Fibroblast of mammary gland (primary cell): ENCODE results near the gene ZNF2.
"Not testable (repeated sequence)": the region's sequence is repeated elsewhere in the genome, so short reads cannot be mapped to it uniquely, and the experiment has no call there.

Experiments used
- DNase-seq: peaks from one replicate; pipeline ENCODE4 v3.0.0-alpha.2; 2010; ENCODE audit warnings: low read depth
- H3K4me3 ChIP-seq: 2 replicates; pipeline ENCODE4 v1.5.1; 2011; ENCODE audit warnings: low read depth, mild to moderate bottlenecking, low read length, moderate library complexity; ENCODE audit not compliant: control insufficient read depth
- TF ChIP-seq, protein P1 (sequence below): conservative IDR thresholded peaks from 2 replicates; pipeline ENCODE4 v1.5.1; 2011; ENCODE audit warnings: low read depth, low read length, inconsistent platforms; ENCODE audit not compliant: control insufficient read depth, insufficient read depth

ZNF2 gene

DNA sequence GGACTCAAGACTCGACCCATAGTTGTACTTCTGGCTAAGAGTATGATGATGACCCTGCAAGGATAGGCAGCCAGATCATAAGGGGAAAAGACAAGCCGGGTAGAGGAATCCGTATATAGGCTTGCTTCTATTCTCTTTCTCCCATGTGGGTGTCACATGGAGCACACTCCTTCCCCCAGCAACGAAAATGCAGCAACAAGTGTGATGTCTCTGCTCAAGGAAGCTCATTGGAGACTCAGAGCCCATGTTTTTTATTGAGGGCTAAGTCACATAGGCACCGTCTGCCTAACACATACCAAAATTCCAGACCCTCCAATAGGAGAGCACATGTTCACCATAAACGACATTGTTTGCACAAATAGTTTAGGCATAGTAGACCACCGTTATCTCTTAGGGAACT lies 6.3 kb downstream of the ZNF2 start:
- no peak for DNase-seq
- no peak overlapping the region for H3K4me3 ChIP-seq
- TF ChIP-seq, protein P1, sequence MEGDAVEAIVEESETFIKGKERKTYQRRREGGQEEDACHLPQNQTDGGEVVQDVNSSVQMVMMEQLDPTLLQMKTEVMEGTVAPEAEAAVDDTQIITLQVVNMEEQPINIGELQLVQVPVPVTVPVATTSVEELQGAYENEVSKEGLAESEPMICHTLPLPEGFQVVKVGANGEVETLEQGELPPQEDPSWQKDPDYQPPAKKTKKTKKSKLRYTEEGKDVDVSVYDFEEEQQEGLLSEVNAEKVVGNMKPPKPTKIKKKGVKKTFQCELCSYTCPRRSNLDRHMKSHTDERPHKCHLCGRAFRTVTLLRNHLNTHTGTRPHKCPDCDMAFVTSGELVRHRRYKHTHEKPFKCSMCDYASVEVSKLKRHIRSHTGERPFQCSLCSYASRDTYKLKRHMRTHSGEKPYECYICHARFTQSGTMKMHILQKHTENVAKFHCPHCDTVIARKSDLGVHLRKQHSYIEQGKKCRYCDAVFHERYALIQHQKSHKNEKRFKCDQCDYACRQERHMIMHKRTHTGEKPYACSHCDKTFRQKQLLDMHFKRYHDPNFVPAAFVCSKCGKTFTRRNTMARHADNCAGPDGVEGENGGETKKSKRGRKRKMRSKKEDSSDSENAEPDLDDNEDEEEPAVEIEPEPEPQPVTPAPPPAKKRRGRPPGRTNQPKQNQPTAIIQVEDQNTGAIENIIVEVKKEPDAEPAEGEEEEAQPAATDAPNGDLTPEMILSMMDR, result no peak

DNA sequence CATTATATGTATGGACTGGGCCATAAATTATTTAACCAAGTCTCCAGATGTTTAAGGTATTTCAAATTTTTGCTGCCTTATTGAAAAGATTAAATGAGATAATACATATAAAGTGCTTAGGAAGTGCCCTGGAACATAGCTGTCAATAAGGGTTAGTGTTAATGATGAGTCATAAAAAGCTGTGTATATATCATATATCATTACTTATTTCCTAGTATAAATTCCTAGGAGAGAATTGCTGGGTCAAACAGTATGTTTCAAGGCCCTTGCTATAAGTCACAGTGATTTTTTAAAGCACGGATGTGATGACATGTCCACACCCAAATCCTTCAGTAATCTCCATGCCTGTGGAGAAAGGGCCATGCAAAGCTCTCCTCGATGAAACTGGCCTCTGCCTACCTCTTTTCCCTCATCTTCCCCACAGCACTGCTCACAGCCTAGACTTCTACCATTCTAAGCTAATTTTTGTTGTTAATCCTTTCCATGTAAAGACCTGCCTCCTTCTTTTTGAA lies 8.5 kb downstream of the ZNF2 start:
- TF ChIP-seq, protein P1, result no peak
- peak; percentile 15 for DNase-seq
- no peak overlapping the region for H3K4me3 ChIP-seq

DNA sequence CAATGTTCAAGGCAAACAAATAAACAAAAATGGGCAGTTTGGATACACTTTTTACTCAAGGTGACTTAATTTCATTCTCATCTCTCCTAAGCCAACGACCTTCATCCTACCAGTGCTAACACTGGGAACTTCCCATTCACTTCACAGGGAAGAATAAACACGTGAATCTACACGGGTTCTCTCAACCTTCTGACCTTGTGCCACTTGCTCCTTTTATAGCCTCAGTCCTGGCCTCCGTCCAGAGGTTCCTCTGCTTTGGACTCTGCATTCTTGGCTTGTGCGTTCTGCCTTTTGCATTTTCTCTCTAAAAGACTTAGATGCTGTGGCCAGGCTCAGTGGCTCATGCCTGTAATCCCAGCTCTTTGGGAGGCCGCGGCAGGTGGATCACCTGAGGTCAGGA lies 13.8 kb downstream of the ZNF2 start:
- TF ChIP-seq, protein P1, result no peak
- H3K4me3 ChIP-seq, result no peak overlapping the region
- no peak for DNase-seq

DNA sequence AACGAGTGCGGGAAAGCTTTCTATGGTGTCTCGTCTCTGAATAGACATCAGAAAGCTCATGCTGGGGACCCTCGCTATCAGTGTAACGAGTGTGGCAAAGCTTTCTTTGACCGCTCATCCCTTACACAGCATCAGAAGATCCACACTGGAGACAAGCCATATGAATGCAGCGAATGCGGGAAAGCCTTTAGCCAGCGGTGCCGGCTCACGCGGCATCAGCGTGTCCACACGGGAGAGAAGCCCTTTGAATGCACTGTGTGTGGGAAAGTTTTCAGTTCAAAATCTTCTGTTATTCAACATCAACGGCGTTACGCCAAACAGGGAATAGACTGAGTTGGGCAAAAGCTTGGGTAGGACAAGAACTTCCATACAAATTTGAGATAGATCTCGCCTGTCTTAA lies 16.2 kb downstream of the ZNF2 start:
- no peak overlapping the region for H3K4me3 ChIP-seq
- DNase-seq, result no peak
- TF ChIP-seq, protein P1, result no peak

DNA sequence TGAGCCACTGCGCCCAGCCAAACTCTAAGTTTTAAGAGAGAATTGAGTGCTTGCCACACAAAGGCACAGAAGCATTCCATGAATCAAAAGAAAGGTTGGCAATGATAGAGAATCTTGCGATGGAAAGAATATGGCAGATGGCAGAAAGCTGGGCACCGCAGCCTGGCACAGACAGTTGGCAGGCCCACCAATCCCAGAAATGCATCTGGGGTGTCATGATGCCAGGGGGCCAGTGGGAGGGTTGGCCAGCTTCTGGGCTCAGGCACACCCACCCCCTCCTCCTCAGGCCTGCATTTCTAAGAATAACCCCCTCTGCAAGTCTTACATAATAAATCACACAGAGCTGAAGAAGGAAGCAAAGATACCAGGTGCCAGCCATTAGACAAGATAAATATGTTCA lies 19.6 kb downstream of the ZNF2 start:
- H3K4me3 ChIP-seq, result no peak overlapping the region
- DNase-seq, result no peak
- TF ChIP-seq, protein P1, result no peak

DNA sequence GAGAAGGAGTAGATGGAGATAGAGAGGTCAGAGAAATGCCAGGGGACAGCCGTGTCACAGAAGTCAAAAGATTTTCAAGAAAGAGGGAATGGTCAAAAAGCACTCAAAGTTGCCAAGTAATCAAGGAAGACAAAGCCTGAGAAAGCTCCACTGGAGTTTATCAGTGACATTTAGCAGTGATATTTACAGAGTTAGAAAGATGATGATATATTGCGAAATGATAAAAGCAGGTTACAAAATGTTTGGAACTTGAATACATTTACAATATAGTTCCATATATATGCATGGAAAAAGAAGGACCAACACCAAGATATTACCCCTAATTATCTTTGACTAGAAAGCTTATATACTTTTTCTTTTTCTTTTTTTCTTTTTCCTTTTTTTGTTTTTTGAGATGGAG lies 20.4 kb downstream of the ZNF2 start:
- TF ChIP-seq, protein P1, result no peak
- H3K4me3 ChIP-seq, result no peak overlapping the region
- no peak for DNase-seq

DNA sequence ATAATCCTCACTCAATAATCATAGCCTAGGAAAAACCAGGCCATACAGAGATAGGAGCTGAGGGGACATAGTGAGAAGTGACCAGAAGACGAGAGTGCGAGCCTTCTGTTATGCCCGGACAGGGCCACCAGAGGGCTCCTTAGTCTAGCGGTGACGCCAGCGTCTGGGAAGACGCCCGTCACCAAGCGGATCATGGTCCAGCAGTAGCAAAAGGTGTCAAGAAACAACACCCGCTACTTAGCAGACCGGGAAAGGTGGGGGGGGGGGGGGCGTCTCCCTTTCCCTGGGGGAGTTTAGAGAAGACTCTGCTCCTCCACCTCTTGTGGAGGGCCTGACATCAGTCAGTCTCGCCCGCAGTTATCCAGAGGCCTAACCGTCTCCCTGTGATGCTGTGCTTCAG lies 27.3 kb downstream of the ZNF2 start:
- not testable (repeated sequence) for H3K4me3 ChIP-seq
- peak; percentile 10 for DNase-seq
- TF ChIP-seq, protein P1, result peak; percentile 45
